ENCODE measurements around the gene FEM1B.
"Not testable (repeated sequence)": the region's sequence is repeated elsewhere in the genome, so short reads cannot be mapped to it uniquely, and the experiment has no call there.

FEM1B gene

DNA sequence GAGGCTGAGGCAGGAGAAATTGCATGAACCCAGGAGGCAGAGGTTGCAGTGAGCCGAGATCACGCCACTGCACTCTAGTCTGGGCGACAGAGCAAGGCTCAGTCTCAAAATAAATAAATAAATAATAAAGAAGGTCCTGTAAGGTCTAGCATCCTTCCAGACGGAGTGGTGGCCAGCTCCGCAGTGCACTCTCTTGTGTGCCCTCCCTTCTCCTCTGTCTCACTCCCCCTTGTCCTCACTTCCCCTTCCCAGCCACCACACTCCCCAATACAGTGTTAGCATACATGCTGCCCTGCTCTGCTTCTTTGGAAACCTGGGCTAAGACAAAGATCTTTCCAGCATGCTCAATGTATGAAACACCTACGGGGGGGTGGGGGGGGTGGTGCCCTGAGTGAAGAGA is 44.6 kb upstream of the FEM1B start:
- TF ChIP-seq POU2F2 (IDR thresholded peaks at IDR 0.05; ENCODE audit: low read depth, low read length) (no peak), SPI1 (IDR thresholded peaks at IDR 0.05; ENCODE audit: low read depth, low read length) (peak; percentile 71)
- DNase-seq (ENCODE audit: insufficient read length, low spot score) (no peak), FAIRE-seq (no peak)

DNA sequence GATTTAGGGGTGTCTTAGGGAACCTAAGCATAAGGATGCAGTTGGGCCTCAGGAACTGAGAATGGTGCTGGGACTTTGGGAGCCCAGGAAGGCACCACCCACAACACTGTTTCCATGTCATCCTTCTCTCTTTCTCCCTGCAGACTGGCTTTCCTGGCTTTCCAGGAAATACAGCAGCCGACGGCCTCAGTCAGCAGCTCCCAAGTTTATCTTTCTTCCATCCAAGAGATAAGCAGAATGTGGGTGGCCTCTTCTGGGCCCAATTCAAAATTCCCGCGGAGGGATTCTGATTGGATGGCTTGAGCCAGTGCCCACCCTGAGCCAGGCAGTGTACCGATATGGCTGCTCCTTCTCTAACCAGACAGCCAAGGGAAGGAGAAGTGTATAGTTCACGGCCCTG is 43.5 kb upstream of the FEM1B start:
- DNase-seq (ENCODE audit: insufficient read length, low spot score) (no peak), FAIRE-seq (no peak)
- no peak for TF ChIP-seq POU2F2 (IDR thresholded peaks at IDR 0.05; ENCODE audit: low read depth, low read length)
- no peak for TF ChIP-seq POLR2AphosphoS5 (IDR thresholded peaks at IDR 0.05; ENCODE audit: low read depth, low read length)
- no peak for TF ChIP-seq PAX5 (IDR thresholded peaks at IDR 0.05; ENCODE audit: insufficient read depth, low read length, severe bottlenecking)
- no peak for TF ChIP-seq TAF1 (IDR thresholded peaks at IDR 0.05; ENCODE audit: low read depth, low read length)
- no peak for TF ChIP-seq SPI1 (IDR thresholded peaks at IDR 0.05; ENCODE audit: low read depth, low read length)
- TF ChIP-seq POLR2A (IDR thresholded peaks at IDR 0.05; ENCODE audit: low read depth, low read length): no peak

GRCh38 chr15:68234520-68234919 is 43.0 kb upstream of the FEM1B start:
- not testable (repeated sequence) for FAIRE-seq; DNase-seq (ENCODE audit: insufficient read length, low spot score)

DNA sequence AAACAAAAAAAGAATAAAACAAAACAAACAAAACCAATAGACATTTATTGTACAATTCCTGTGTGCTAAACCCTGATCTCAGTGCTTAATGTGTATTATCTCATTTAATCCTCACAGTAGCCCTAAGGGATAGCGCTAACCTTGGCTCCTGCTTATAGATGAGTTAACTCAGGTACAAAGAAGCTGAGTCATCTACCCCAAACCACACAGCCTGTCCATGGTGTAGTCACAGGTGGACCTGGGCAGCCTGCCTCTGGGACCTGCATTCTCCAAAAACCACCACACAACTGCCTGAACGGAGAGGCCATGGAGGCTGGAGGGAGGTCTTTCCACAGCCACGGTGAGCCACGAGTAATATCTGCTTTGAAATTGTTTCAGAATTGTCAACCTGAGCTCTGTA is 42.5 kb upstream of the FEM1B start:
- no peak for FAIRE-seq
- DNase-seq (ENCODE audit: insufficient read length, low spot score): no peak
- no peak for TF ChIP-seq TAF1 (IDR thresholded peaks at IDR 0.05; ENCODE audit: low read depth, low read length)

DNA sequence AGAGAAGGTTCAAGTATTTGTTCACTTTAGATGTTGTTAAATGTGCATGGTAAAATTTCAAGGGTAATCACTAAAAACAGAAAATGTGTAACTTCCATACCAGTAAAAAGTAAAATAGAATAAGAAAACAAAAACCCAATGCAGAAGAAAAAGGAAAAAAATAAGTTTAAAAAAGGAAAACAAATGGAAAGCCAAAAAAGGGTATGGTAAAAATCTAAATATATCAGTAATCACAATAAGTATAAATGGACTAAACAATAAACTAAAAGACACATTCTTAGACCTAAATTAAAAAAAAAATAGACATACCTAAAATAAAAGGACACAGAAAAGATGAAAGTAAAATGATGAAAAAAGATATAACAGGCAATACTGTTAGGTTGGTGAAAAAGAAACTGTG is 38.5 kb upstream of the FEM1B start:
- no peak for DNase-seq (ENCODE audit: insufficient read length, low spot score)
- FAIRE-seq: no peak
- TF ChIP-seq SPI1 (IDR thresholded peaks at IDR 0.05; ENCODE audit: low read depth, low read length) (no peak), POLR2A (IDR thresholded peaks at IDR 0.05; ENCODE audit: low read depth, low read length) (no peak), POU2F2 (IDR thresholded peaks at IDR 0.05; ENCODE audit: low read depth, low read length) (no peak), TAF1 (IDR thresholded peaks at IDR 0.05; ENCODE audit: low read depth, low read length) (no peak), POLR2AphosphoS5 (IDR thresholded peaks at IDR 0.05; ENCODE audit: low read depth, low read length) (no peak), PAX5 (IDR thresholded peaks at IDR 0.05; ENCODE audit: insufficient read depth, low read length, severe bottlenecking) (no peak)

GRCh38 chr15:68241088-68241935 is 36.2 kb upstream of the FEM1B start:
- no peak for DNase-seq (ENCODE audit: insufficient read length, low spot score)
- TF ChIP-seq TAF1 (IDR thresholded peaks at IDR 0.05; ENCODE audit: low read depth, low read length): no peak
- TF ChIP-seq POU2F2 (IDR thresholded peaks at IDR 0.05; ENCODE audit: low read depth, low read length): no peak
- TF ChIP-seq PAX5 (IDR thresholded peaks at IDR 0.05; ENCODE audit: insufficient read depth, low read length, severe bottlenecking): no peak
- TF ChIP-seq POLR2A (IDR thresholded peaks at IDR 0.05; ENCODE audit: low read depth, low read length): no peak
- TF ChIP-seq SPI1 (IDR thresholded peaks at IDR 0.05; ENCODE audit: low read depth, low read length): no peak
- no peak for TF ChIP-seq POLR2AphosphoS5 (IDR thresholded peaks at IDR 0.05; ENCODE audit: low read depth, low read length)
- FAIRE-seq: no peak

DNA sequence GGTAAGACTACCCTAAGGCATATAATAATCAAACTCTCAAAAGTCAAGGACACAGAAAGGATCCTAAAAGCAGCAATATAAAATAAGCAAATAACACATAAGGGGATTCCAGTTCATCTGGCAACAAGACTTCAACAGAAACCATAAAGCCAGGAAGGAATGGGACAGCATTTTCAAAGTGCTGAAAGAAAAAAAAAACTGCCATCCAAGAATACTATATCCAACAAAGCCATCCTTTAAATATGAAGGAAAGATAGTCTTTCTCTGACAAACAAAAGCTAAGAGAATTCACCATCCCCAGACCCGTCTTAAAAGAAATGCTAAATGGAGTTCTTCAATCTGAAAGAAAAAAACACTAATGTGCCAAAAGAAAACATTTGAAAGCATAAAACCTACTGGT is 33.3 kb upstream of the FEM1B start:
- TF ChIP-seq PAX5 (IDR thresholded peaks at IDR 0.05; ENCODE audit: insufficient read depth, low read length, severe bottlenecking): no peak
- no peak for TF ChIP-seq POLR2A (IDR thresholded peaks at IDR 0.05; ENCODE audit: low read depth, low read length)
- no peak for TF ChIP-seq POU2F2 (IDR thresholded peaks at IDR 0.05; ENCODE audit: low read depth, low read length)
- no peak for TF ChIP-seq POLR2AphosphoS5 (IDR thresholded peaks at IDR 0.05; ENCODE audit: low read depth, low read length)
- TF ChIP-seq SPI1 (IDR thresholded peaks at IDR 0.05; ENCODE audit: low read depth, low read length): no peak
- TF ChIP-seq TAF1 (IDR thresholded peaks at IDR 0.05; ENCODE audit: low read depth, low read length): no peak
- DNase-seq (ENCODE audit: insufficient read length, low spot score) (no peak), FAIRE-seq (no peak)

DNA sequence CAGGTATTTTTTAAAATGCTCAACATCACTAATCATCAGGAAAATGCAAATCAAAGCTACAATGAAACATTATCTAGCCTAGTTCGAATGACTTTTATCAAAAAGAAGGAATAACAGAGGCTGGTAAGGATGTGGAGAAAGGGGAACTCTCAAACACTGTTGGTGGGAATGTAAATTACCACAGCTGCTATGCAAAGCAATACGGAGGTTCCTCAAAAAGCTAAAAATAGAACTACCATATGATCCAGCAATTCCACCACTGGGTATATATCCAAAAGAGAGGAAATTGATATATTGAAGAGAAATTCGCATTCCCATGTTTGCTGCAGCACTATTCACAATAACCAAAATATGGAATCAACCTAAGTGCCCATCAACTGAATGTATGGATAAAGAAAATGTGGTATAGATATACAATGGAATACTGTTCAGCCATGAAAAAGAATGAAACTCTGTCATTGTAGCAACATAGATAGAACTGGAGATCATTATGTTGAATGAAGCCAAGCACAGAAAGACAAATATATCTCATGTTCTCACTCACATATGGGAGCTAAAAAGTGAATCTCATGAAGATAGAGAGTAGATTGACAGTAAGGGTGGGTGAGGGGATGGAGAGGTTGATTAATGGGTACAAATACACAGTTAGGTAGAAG is 28.4 kb upstream of the FEM1B start:
- DNase-seq (ENCODE audit: insufficient read length, low spot score) (no peak), FAIRE-seq (no peak)
- TF ChIP-seq PAX5 (IDR thresholded peaks at IDR 0.05; ENCODE audit: insufficient read depth, low read length, severe bottlenecking): no peak
- no peak for TF ChIP-seq POLR2A (IDR thresholded peaks at IDR 0.05; ENCODE audit: low read depth, low read length)
- TF ChIP-seq SPI1 (IDR thresholded peaks at IDR 0.05; ENCODE audit: low read depth, low read length): no peak
- TF ChIP-seq POLR2AphosphoS5 (IDR thresholded peaks at IDR 0.05; ENCODE audit: low read depth, low read length): no peak
- TF ChIP-seq TAF1 (IDR thresholded peaks at IDR 0.05; ENCODE audit: low read depth, low read length): no peak
- no peak for TF ChIP-seq POU2F2 (IDR thresholded peaks at IDR 0.05; ENCODE audit: low read depth, low read length)

- TF ChIP-seq PAX5 (IDR thresholded peaks at IDR 0.05; ENCODE audit: insufficient read depth, low read length, severe bottlenecking) (no peak), SPI1 (IDR thresholded peaks at IDR 0.05; ENCODE audit: low read depth, low read length) (no peak), POLR2AphosphoS5 (IDR thresholded peaks at IDR 0.05; ENCODE audit: low read depth, low read length) (no peak)
- FAIRE-seq: no peak
- peak; percentile 32 for DNase-seq (ENCODE audit: insufficient read length, low spot score)
Measured at GRCh38 chr15:68252925-68253534, 24.5 kb upstream of the FEM1B start.
